Gastroesophageal sphincter (tissue), 4 donors: Measurements from ENCODE around the gene PDK4. TPM values are rescaled to one million over a fixed set of nuclear protein-coding genes. Genes with fewer than 3 reads are reported as not detected.

ENCODE experiments used
- ATAC-seq: fragments of 150-250 bp; one replicate; pipeline ENCODE4 v1.9.1; 2016; ENCODE audit warnings: mild to moderate bottlenecking, moderate library complexity
- H3K27ac ChIP-seq, 4 donors: fragments of 200-600 bp; sonication (generic) in 3 of 4; 1 replicate in 3 of 4; 2 replicates in 1 of 4; pipeline ENCODE4 v1.5.1; 2016 to 2019
- H3K27me3 ChIP-seq: fragments of 200-600 bp; sonication (generic); one replicate; pipeline ENCODE4 v1.5.1; 2019
- H3K36me3 ChIP-seq, 2 donors: fragments of 200-600 bp; sonication (generic); one replicate each; pipeline ENCODE4 v1.5.1; 2019; ENCODE audit warnings: control low read depth in 1 of 2
- H3K4me1 ChIP-seq, 3 donors: fragments of 200-600 bp; sonication (generic); 1 replicate in 2 of 3; 2 replicates in 1 of 3; pipeline ENCODE4 v1.5.1; 2016 to 2019; ENCODE audit warnings: control low read depth in 2 of 3
- H3K4me3 ChIP-seq, 2 donors: fragments of 200-600 bp; sonication (generic); one replicate each; pipeline ENCODE4 v1.5.1; 2019; ENCODE audit warnings: mild to moderate bottlenecking in 1 of 2, moderate library complexity in 1 of 2
- H3K9me3 ChIP-seq, 3 donors: fragments of 200-600 bp; sonication (generic); one replicate each; pipeline ENCODE4 v1.5.1; 2017 to 2019; ENCODE audit warnings: control low read depth in 2 of 3
- EP300 ChIP-seq: sonication (generic); formaldehyde crosslinking; IDR thresholded peaks from one replicate; pipeline ENCODE4 v1.6.1; 2017; ENCODE audit warnings: antibody characterized with exemption, mild to moderate bottlenecking
- POLR2A ChIP-seq, 2 donors: fragments of 450-650 bp; IDR thresholded peaks; one replicate each; pipeline ENCODE4 v1.6.1; 2017; ENCODE audit warnings: antibody characterized with exemption in 2 of 2, mild to moderate bottlenecking in 2 of 2, moderate library complexity in 1 of 2
- POLR2AphosphoS5 ChIP-seq: sonication (generic); formaldehyde crosslinking; IDR thresholded peaks from one replicate; pipeline ENCODE4 v1.6.1; 2017; ENCODE audit warnings: antibody characterized with exemption
- WGBS, 2 donors: methylation state at CpG; one replicate each; pipeline ENCODE4 v1.1.5; 2018; ENCODE audit warnings: low coverage in 1 of 2; 5-methylcytosine and 5-hydroxymethylcytosine counted together
- total RNA-seq, 4 donors: library from RNA; depleted of rRNA; stranded (reverse); fragments of >200 nt; gene quantifications; one replicate each; pipeline ENCODE4 v1.1.0, GENCODE V29; 2016
- TF ChIP-seq, protein P1 (sequence below), 4 experiments: fragments of 200-600 bp in 2 of 4; fragments of 450-650 bp in 2 of 4; sonication (generic) in 1 of 4; IDR thresholded peaks; one replicate each; pipeline ENCODE4 v1.5.1; 2017 to 2019; ENCODE audit warnings: antibody characterized with exemption in 4 of 4, mild to moderate bottlenecking in 2 of 4, moderate library complexity in 2 of 4

Gene PDK4
- total RNA-seq, 4 donors from 2014 or later = 208 to 842 (median 506) TPM

DNA sequence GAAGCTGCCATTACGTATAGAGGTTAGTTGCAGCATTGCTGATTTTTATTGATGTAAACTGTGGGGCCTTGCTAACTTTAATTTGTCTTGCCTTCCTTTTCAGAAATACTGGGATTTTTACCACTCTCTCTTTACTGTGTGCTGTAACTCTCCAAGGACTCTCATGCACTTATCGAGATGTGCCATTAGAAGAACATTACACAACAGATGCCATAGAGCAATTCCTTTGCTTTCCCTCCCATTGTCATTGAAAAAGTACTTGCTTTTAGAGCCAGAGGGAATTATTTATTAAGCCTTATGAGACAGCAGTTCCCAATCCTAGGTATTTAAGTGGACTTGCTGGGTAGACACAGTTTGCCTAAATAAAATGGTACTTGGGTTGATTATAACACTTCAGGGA, 58.8 kb downstream of the PDK4 start:
- Histone ChIP-seq H3K4me3 (no peak overlapping the region), H3K27me3 (no peaks in the 10 kb centered on the region), H3K4me1 (no peaks in the 10 kb centered on the region), H3K36me3 (no peaks in the 10 kb centered on the region), H3K9me3 (no peaks in the 10 kb centered on the region), H3K27ac (no peak overlapping the region)
- TF ChIP-seq POLR2A (IDR thresholded peaks at IDR 0.05) (no peak), EP300 (no peak), POLR2AphosphoS5 (no peak)
- TF ChIP-seq, protein P1, sequence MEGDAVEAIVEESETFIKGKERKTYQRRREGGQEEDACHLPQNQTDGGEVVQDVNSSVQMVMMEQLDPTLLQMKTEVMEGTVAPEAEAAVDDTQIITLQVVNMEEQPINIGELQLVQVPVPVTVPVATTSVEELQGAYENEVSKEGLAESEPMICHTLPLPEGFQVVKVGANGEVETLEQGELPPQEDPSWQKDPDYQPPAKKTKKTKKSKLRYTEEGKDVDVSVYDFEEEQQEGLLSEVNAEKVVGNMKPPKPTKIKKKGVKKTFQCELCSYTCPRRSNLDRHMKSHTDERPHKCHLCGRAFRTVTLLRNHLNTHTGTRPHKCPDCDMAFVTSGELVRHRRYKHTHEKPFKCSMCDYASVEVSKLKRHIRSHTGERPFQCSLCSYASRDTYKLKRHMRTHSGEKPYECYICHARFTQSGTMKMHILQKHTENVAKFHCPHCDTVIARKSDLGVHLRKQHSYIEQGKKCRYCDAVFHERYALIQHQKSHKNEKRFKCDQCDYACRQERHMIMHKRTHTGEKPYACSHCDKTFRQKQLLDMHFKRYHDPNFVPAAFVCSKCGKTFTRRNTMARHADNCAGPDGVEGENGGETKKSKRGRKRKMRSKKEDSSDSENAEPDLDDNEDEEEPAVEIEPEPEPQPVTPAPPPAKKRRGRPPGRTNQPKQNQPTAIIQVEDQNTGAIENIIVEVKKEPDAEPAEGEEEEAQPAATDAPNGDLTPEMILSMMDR (IDR thresholded peaks at IDR 0.05) = no peak
- ATAC-seq = no peak
- WGBS, 2 donors = 91 to 94% methylated on average over 2 of the region's 2 CpGs

DNA sequence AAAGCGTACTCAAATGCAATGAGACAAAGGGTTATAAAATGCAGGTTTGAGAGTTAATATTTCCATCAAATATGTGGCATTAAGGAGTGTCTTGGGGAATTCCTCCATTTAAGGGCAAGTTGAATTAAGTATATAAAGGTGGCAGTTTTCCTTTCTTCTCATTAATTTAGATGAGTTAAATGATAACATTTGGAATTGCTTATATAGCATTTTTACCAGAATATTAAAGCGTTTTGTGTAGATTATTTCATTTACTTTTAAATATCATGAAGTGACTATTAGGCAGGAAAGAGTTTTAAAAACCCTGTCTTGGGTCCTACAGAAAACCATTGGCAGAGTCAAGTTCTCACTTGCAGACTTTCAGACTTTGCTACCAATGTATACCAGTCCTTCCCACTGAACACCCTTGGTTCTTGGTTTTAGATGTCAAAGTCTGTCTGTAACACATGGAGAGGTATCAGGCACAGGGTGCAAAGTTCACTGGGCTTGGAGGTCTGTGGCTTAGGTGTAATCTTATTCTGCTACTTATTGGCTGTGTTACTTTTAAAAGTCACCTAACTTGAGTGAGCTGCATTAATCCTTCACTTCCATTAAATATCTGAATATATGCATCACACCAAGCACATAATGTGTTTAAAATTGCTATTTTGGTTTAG, 59.5 kb downstream of the PDK4 start:
- no peak for ATAC-seq
- Histone ChIP-seq H3K9me3 (no peaks in the 10 kb centered on the region), H3K4me1 (no peaks in the 10 kb centered on the region), H3K36me3 (no peaks in the 10 kb centered on the region), H3K27me3 (no peaks in the 10 kb centered on the region), H3K4me3 (no peak overlapping the region), H3K27ac (no peak overlapping the region)
- 94 to 95% methylated on average over 2 of the region's 2 CpGs for WGBS, 2 donors
- TF ChIP-seq, protein P1 (IDR thresholded peaks at IDR 0.05) = no peak
- TF ChIP-seq POLR2AphosphoS5 (no peak), POLR2A (IDR thresholded peaks at IDR 0.05) (no peak), EP300 (no peak)

DNA sequence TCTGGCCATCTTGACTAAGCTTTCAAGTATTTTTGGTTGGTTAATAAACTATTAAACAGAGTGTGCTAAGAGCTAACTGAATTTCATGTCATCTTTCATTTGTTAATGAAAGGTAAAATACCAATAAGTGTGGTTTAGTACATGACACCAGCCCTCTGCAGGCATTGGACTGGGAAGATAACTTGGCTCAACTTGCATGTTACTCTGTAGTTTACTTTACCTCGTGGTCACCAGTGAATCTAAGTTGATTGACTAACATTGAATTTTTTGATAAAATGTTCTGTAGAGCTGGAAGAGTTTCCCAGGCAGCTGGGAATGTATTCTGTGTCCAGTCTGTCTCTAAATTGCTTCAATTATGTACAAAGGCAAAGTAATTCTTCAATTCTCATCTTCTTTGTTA, 60.7 kb downstream of the PDK4 start:
- WGBS, 2 donors = 9 to 67% methylated on average over 1 of the region's 1 CpG
- H3K27ac ChIP-seq = no peak overlapping the region
- TF ChIP-seq POLR2AphosphoS5 (no peak), EP300 (no peak), POLR2A (IDR thresholded peaks at IDR 0.05) (no peak)
- TF ChIP-seq, protein P1 (IDR thresholded peaks at IDR 0.05) = no peak
- no peak overlapping the region for H3K4me3 ChIP-seq
- ATAC-seq = no peak
- no peaks in the 10 kb centered on the region for H3K36me3 ChIP-seq
- no peaks in the 10 kb centered on the region for H3K27me3 ChIP-seq
- H3K4me1 ChIP-seq = no peaks in the 10 kb centered on the region
- H3K9me3 ChIP-seq = no peaks in the 10 kb centered on the region

DNA sequence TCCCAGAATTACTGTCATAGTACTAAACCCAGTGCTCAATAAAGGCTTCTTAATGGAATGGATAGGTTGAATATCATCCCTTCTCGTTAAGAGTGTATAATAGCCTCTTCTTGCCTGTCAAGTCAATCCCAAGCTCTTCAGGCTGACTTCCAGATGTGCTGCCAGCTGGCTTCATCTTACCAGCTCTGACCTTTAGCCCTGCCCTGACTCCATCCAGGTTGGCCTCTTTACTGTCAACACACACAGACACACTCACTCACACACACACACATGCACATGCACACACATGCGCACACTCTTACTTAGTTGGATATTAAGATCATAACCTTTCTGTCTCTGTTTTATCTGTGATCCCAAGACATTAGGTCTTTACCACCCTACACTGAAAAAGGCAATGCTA, 61.5 kb downstream of the PDK4 start:
- Histone ChIP-seq H3K36me3 (no peaks in the 10 kb centered on the region), H3K4me3 (no peak overlapping the region), H3K4me1 (no peaks in the 10 kb centered on the region), H3K9me3 (no peaks in the 10 kb centered on the region), H3K27ac (no peak overlapping the region), H3K27me3 (no peaks in the 10 kb centered on the region)
- no peak for ATAC-seq
- 65 to 94% methylated on average over 2 of the region's 2 CpGs for WGBS, 2 donors
- TF ChIP-seq EP300 (no peak), POLR2A (IDR thresholded peaks at IDR 0.05) (no peak), POLR2AphosphoS5 (no peak)
- TF ChIP-seq, protein P1 (IDR thresholded peaks at IDR 0.05) = no peak

Other genes with a start within 250 kb of the PDK4 start
- gene PON3, start 200.1 kb downstream of the PDK4 start, total RNA-seq = 1 to 10 TPM in 1 of 4 donors, under 1 TPM in 2, not detected in 1; 0.31 to 2.3 (median 0.59) TPM
- 100 to 1,000 TPM in 1 of 4 donors, 10 to 100 TPM in 3; 53.9 to 110 (median 58.2) TPM for gene PON2, start 161.5 kb downstream of the PDK4 start, total RNA-seq
- gene ASB4, start 110.6 kb downstream of the PDK4 start, total RNA-seq = not detected
- gene DYNC1I1, start 176.0 kb upstream of the PDK4 start, total RNA-seq = 10 to 100 TPM in 3 of 4 donors, 1 to 10 TPM in 1; 7.6 to 23.8 (median 18.2) TPM